ENCODE results near the gene SYP. TPM values are rescaled to one million over a fixed set of nuclear protein-coding genes. Genes with fewer than 3 reads are reported as not detected.

Gene SYP
- total and polyA plus RNA-seq, 10 of the 15 experiments (the other 5 are each of a cell fraction or from before 2014, with no cell fraction given), result 0.34 to 1.7 (median 0.74) TPM

GRCh38 chrX:49203536-49203935 lies 3.5 kb upstream of the SYP start (continued):
- no peak for TF ChIP-seq STAT3 (IDR thresholded peaks at IDR 0.05; ENCODE audit: low read depth, low read length)

- intact Hi-C loops (cut with micrococcal nuclease; ENCODE audit: unreplicated experiment), result no loop called here
- SMC1A ChIA-PET (ENCODE audit: uncharacterized antibody, unreplicated experiment), result no interaction called here
- no TSS peak for BruUV-seq (replicated peaks)
- Histone ChIP-seq H3K27me3 (replicated peaks in 1 of 2; ENCODE audit: control insufficient read depth in 2 of 2, insufficient read depth in 2 of 2, low read length in 1 of 2) (no peaks in the 10 kb centered on the region), H3K4me3 (no peak overlapping the region), H3K79me2 (ENCODE audit: control insufficient read depth, insufficient read depth, low read length) (no peaks in the 10 kb centered on the region), H3K4me2 (ENCODE audit: control insufficient read depth, insufficient read depth) (no peak overlapping the region), H4K20me1 (ENCODE audit: control insufficient read depth, insufficient read depth) (no peaks in the 10 kb centered on the region), H3K27ac (ENCODE audit: control insufficient read depth, insufficient read depth) (no peak overlapping the region), H3K9ac (ENCODE audit: control insufficient read depth, insufficient read depth, low read length) (no peak overlapping the region), H3K4me1 (ENCODE audit: control insufficient read depth, insufficient read depth, low read length) (no peaks in the 10 kb centered on the region), H3K9me3 (replicated peaks; ENCODE audit: control insufficient read depth, insufficient read depth, low read length) (no peaks in the 10 kb centered on the region), H2AFZ (ENCODE audit: control insufficient read depth, low read depth, low read length) (no peak overlapping the region), H3K36me3 (ENCODE audit: control insufficient read depth in 2 of 2, insufficient read depth in 2 of 2, low read length in 1 of 2) (no peaks in the 10 kb centered on the region)
- FAIRE-seq (no peak), ATAC-seq (no peak), DNase-seq (ENCODE audit: low read depth, low spot score) (no peak)
- WGBS (ENCODE audit: insufficient coverage, insufficient replicate concordance, low lambda C conversion rate, missing lambda C conversion rate), result 45% methylated on average over 2 of the region's 2 CpGs
- POLR2A ChIA-PET, result interaction anchor here (0.6 kb wide), 1 partner anchor 338 kb away, joined by 3 read pairs; no protein-coding TSS in a partner anchor
- RAD21 ChIA-PET (ENCODE audit: unreplicated experiment), result interaction anchor here (0.6 kb wide), 1 partner anchor 1829 kb away, joined by 3 read pairs; no protein-coding TSS in a partner anchor
- CTCF ChIA-PET, result interaction anchor here (1.7 kb wide), 1 partner anchor 10 kb away, joined by 4 read pairs; no protein-coding TSS in a partner anchor
- in situ Hi-C loops (cut with MboI), result no loop called here
- TF ChIP-seq ZNF24 (IDR thresholded peaks at IDR 0.05), result no peak
- TF ChIP-seq E4F1 (IDR thresholded peaks at IDR 0.05; ENCODE audit: borderline replicate concordance, partially characterized antibody), result no peak
- no peak for TF ChIP-seq CEBPZ (IDR thresholded peaks at IDR 0.05; ENCODE audit: low read depth, low read length)
- no peak for TF ChIP-seq TBL1XR1 (IDR thresholded peaks at IDR 0.05; ENCODE audit: low read depth, low read length)
- no peak for TF ChIP-seq GABPA (IDR thresholded peaks at IDR 0.05; ENCODE audit: low read depth)
- no peak for TF ChIP-seq ESRRA (IDR thresholded peaks at IDR 0.05; ENCODE audit: low read length)
- no peak for TF ChIP-seq CBX3 (IDR thresholded peaks at IDR 0.05; ENCODE audit: borderline replicate concordance, low read depth)
- no peak for TF ChIP-seq CTCF (IDR thresholded peaks at IDR 0.05 in 2 of 3, conservative IDR thresholded peaks at IDR 0.05 in 1 of 3; ENCODE audit: control insufficient read depth in 2 of 3, extremely low read depth in 1 of 3, insufficient read depth in 1 of 3, low read depth in 3 of 3, low read length in 3 of 3)
- TF ChIP-seq MEF2A (IDR thresholded peaks at IDR 0.05; ENCODE audit: insufficient read depth, low read depth, low read length), result no peak
- TF ChIP-seq ATF2 (IDR thresholded peaks at IDR 0.05; ENCODE audit: low read length), result no peak
- TF ChIP-seq MYB (IDR thresholded peaks at IDR 0.05; ENCODE audit: borderline replicate concordance, low read depth, low read length), result no peak
Observed at GRCh38 chrX:49202022-49202421, 2.0 kb upstream of the SYP start.

Measured in GM12878 (cell line).